H1 (cell line): ENCODE measurements around the gene SIK3.

Source experiments
- CTCF ChIP-seq, 3 experiments: IDR thresholded peaks; 1 replicate in 2 of 3; 2 replicates in 1 of 3; pipeline versions ENCODE4 v1.5.1 to v1.6.1; 2011; ENCODE audit warnings: low read length in 3 of 3, mild to moderate bottlenecking in 3 of 3, inconsistent platforms in 2 of 3, low read depth in 1 of 3, moderate library complexity in 1 of 3; ENCODE audit not compliant: insufficient read depth in 1 of 3; ENCODE audit errors: control extremely low read depth in 1 of 3
- GABPA ChIP-seq: IDR thresholded peaks from 2 replicates; pipeline ENCODE4 v1.6.1; 2011; ENCODE audit warnings: mild to moderate bottlenecking, low read length, moderate library complexity, borderline replicate concordance; ENCODE audit not compliant: insufficient read depth
- POLR2A ChIP-seq, 2 experiments: IDR thresholded peaks; 1 replicate in 1 of 2; 2 replicates in 1 of 2; pipeline ENCODE4 v1.6.1; 2011; ENCODE audit warnings: low read depth in 2 of 2, low read length in 2 of 2, mild to moderate bottlenecking in 2 of 2; ENCODE audit errors: control extremely low read depth in 1 of 2
- POLR2AphosphoS5 ChIP-seq: IDR thresholded peaks from 2 replicates; pipeline ENCODE4 v1.6.1; 2011; ENCODE audit warnings: low read depth, low read length
- ZNF274 ChIP-seq: IDR thresholded peaks from 2 replicates; pipeline ENCODE4 v1.7.0; 2012; ENCODE audit warnings: low read length, borderline replicate concordance; ENCODE audit errors: extremely low read depth

DNA sequence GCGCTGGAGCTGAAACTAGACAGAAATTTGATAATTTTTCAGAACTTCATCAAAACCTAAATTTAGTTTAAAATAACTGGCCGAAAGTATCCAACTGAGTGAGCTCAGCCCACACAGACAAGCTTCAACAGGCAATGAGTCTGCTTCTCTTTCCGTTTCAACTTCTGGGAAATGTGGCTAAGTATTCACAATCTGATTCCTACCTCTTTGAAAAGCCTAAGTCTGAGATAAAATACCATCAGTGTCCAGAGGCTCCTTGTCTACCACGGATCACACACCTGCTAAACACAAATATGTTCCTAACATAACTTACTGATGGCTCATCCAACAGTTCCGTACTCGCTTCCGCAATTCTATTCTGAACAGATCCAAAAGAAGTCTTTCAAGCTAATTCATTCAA lies 8.5 kb downstream of the SIK3 start:
- no peak for TF ChIP-seq ZNF274
- TF ChIP-seq POLR2A (IDR thresholded peaks at IDR 0.05; ENCODE audit: control extremely low read depth in 1 of 2, low read depth in 2 of 2, low read length in 2 of 2), result no peak
- TF ChIP-seq CTCF (IDR thresholded peaks at IDR 0.05; ENCODE audit: control extremely low read depth in 1 of 3, insufficient read depth in 1 of 3, low read depth in 1 of 3, low read length in 3 of 3), result no peak
- no peak for TF ChIP-seq GABPA
- TF ChIP-seq POLR2AphosphoS5, result no peak
